ENCODE measurements around the gene BMPER. TPM values are rescaled to one million over a fixed set of nuclear protein-coding genes. Genes with fewer than 3 reads are reported as not detected.

Gene BMPER
- 10 to 100 TPM in 3 of 8 experiments, 1 to 10 TPM in 3, under 1 TPM in 2; 0.25 to 39.1 (median 2.4) TPM for total RNA-seq

DNA sequence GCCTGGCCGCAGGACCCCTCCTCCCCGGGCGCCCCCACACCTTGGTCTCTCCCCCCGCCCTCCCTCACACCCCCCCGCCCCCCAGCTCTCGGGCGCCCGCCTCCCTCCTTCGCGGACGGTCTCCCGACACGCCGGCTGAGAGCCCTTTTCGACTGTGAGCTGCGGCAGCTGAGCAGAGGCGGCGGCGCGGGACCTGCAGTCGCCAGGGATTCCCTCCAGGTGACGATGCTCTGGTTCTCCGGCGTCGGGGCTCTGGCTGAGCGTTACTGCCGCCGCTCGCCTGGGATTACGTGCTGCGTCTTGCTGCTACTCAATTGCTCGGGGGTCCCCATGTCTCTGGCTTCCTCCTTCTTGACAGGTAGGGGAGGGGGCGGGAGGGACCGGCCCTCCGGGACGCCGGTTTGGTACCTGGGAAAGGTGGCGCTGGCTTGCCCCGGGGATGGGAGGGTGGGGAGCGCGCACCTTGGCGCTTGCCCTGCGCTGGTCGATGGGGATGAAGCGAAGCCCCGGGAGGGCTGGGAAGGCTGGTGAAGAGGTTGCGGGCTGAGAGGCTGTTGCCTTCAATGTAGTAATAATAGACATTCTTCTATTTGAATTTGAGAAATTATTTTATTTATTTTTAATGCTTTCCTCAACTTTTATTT lies at the start of gene BMPER:
TSS of gene BMPER (plus strand) at position 151 of the 644 bp plus-strand sequence. CDS start at position 226, 75 bp downstream.
- Histone ChIP-seq H3K4me1 (replicated peaks in 1 of 2) (peaks cover 0 to 2% of the 10 kb centered on the region in 2 donors), H3K27ac (peak within 1 kb of the TSS in 1 of 2 donors; percentile 29), H3K4me3 (peak within 1 kb of the TSS; percentile 60 to 89 (median 73))
- ATAC-seq (replicated peaks in 6 of 8) = peak; percentile 6 to 72 (median 64)
- in situ Hi-C loops (cut with MboI; ENCODE audit: low pct_unique_long_range_greater_than_20kb in 2 of 9, low sequenced_read_pairs in 9 of 9, unreplicated experiment in 9 of 9) = loop anchor here in 2 of 9 experiments (25.0 kb wide), 2 partner anchors 143 to 443 kb away; no protein-coding TSS in a partner anchor
- 0 to 50% (median 20%) methylated on average over 1 to 2 of the region's 47 CpGs; no CpG with 5 or more reads in 6 of the 10 experiments for WGBS, 10 experiments

DNA sequence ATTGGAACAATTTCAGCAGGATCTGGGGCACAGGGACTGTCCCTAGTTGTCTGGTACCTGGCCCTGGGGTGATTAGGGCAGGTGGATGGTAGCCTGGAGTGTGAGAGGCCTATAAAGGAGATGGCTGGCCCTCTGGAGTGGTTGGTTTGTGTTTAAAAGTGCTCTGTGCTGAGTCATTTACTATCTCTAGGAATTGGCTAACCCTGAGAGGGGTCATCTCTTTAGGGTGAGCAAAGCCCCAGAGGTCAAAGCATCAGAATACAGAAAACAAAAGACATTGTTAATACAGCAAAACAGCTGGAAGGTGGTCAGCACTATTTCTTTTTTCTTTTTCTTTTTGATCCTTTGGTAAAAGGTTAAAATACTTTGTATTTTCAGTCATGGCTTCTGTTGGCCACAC lies 43.4 kb upstream of the BMPER start:
- H3K4me1 ChIP-seq (replicated peaks in 1 of 2) = no peaks in the 10 kb centered on the region
- in situ Hi-C loops (cut with MboI; ENCODE audit: low pct_unique_long_range_greater_than_20kb in 2 of 9, low sequenced_read_pairs in 9 of 9, unreplicated experiment in 9 of 9) = no loop called here

DNA sequence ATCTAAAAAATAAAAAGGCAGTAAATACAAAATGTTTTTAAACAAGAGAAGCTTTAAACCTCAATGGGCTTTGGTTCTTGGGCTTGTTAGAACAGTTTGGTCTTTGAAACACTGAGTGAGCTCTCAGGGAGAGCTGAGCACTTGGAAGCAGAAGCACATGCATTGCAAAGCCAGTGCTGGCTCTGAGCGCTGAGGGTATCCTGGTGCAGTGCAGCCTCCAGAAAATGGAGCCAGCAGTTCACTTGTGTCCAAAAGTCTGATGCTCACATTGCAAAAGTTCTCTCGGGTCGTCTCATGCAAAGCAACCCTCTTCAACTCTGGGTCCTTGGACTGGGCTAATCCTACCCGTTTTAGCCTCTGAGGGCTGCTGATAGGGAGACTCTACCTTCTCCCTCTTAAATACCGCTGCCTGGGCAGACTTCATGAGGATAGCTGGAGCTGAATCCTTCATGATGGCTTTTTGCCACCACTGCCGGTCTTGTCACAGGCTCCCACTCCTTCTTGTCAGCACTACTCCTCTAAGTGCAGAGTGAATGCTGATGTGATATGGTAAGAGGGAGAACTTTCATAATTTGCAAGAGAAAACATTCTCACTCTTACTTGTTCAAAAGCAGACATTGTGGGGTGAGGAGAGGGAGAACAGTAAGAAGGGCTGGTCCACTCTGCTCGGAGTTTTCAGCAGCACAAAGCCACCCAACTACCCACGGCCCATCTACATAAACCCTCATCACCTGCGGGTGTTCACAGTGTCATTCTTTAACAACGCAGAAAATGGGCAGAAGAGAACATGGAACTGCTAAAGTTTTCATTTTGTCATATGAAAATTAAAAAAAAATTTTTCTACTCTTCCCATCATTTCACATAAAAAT lies 42.2 kb upstream of the BMPER start:
- ATAC-seq (replicated peaks in 6 of 8) = no peak
- no peak overlapping the region for H3K4me3 ChIP-seq
- H3K27ac ChIP-seq = no peak overlapping the region
- WGBS, 10 experiments = 29 to 97% (median 82%) methylated on average over 2 to 10 of the region's 10 CpGs; no CpG with 5 or more reads in 2 of the 10 experiments
- in situ Hi-C loops (cut with MboI; ENCODE audit: low pct_unique_long_range_greater_than_20kb in 2 of 9, low sequenced_read_pairs in 9 of 9, unreplicated experiment in 9 of 9) = no loop called here
- H3K4me1 ChIP-seq (replicated peaks in 1 of 2) = no peaks in the 10 kb centered on the region

More for the DNA sequence above, 43.4 kb upstream of the BMPER start:
- Histone ChIP-seq H3K27ac (no peak overlapping the region), H3K4me3 (no peak overlapping the region)
- no peak for ATAC-seq (replicated peaks in 6 of 8)

DNA sequence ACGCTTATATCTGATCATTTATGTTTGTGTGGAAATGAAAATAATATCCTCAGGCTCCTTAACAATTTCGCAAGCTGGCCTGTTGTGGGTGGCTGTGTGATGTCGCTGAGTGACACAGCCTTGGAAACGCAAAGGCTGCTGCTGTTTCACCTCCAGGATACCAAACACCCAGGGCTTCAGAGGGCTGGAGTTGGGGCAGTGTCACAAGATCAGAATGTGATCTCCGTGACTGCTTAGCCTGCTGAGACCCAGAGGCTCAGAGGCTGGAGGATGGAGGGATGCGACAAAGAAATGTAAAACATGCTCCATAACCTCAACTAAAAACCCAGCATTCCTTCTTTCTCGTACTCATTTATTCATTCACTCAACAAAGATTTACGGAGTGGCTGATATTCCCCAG lies 37.2 kb upstream of the BMPER start:
- Histone ChIP-seq H3K4me3 (no peak overlapping the region), H3K27ac (no peak overlapping the region), H3K4me1 (replicated peaks in 1 of 2) (no peaks in the 10 kb centered on the region)
- 44 to 100% (median 93%) methylated on average over 1 to 7 of the region's 8 CpGs; no CpG with 5 or more reads in 1 of the 10 experiments for WGBS, 10 experiments
- peak in 1 of 8 experiments; percentile 31 for ATAC-seq (replicated peaks in 6 of 8)
- in situ Hi-C loops (cut with MboI; ENCODE audit: low pct_unique_long_range_greater_than_20kb in 2 of 9, low sequenced_read_pairs in 9 of 9, unreplicated experiment in 9 of 9) = no loop called here

DNA sequence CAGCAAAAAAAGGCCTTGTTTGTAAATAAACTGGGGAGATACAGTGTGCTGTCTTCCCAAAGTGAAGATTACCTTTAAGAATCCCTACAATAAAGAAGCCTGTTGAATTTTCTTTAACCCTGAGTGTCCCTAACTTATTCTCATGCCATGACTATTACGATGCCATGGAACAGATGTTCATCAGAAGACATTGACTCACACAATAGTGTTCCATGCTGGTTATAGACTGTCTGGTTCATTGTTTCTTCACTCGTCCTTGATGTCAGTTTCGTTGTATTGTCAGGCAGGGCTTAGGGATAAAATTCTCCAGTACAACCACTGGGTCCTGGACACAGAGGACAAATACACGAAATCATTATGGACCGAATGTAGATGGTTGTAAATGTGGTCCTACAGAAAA lies 36.2 kb upstream of the BMPER start:
- Histone ChIP-seq H3K4me3 (no peak overlapping the region), H3K27ac (no peak overlapping the region), H3K4me1 (replicated peaks in 1 of 2) (no peaks in the 10 kb centered on the region)
- in situ Hi-C loops (cut with MboI; ENCODE audit: low pct_unique_long_range_greater_than_20kb in 2 of 9, low sequenced_read_pairs in 9 of 9, unreplicated experiment in 9 of 9) = no loop called here
- WGBS, 10 experiments = 77 to 100% (median 91%) methylated on average over 1 to 5 of the region's 5 CpGs; no CpG with 5 or more reads in 2 of the 10 experiments
- ATAC-seq (replicated peaks in 6 of 8) = no peak

DNA sequence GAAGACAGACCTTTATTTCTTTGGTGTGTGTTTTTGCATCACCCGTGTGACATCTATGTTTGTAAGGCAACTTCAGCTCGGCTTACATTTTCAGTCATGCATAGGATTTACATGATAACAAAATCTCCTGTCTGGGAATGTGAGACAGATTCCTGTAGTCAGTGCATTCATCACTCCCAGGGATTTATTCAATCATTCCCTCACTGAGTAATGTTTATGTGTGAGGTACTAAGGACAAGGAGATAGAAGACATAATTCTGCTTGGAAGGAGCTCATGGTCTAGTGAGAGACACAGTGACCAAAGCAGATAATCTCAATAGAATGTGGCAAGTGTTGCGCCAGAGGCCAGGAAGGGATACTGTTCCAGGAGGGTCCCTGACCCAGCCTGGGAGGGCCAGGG lies 35.2 kb upstream of the BMPER start:
- Histone ChIP-seq H3K27ac (no peak overlapping the region), H3K4me3 (no peak overlapping the region), H3K4me1 (replicated peaks in 1 of 2) (no peaks in the 10 kb centered on the region)
- in situ Hi-C loops (cut with MboI; ENCODE audit: low pct_unique_long_range_greater_than_20kb in 2 of 9, low sequenced_read_pairs in 9 of 9, unreplicated experiment in 9 of 9) = no loop called here
- ATAC-seq (replicated peaks in 6 of 8) = no peak
- 33 to 100% (median 78%) methylated on average over 1 to 3 of the region's 3 CpGs; no CpG with 5 or more reads in 4 of the 10 experiments for WGBS, 10 experiments

DNA sequence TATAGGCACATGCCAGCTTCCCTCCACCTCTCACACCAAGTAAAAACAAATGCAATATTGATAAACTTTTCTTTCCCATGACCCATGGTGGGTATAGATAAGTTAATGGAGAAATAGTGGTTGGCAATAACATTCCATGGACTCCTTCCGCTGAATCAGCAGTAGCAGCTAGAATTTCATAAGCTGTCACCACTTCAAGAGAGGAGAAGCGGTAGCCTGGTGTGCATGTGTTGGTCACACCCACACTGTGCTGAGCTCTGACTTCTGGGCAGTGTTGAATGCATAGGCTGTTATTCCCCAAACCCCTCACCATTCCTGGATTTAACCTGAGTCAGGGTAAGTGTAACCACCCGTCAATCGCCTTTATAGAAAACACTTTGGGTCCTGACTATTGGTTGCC lies 32.5 kb upstream of the BMPER start:
- in situ Hi-C loops (cut with MboI; ENCODE audit: low pct_unique_long_range_greater_than_20kb in 2 of 9, low sequenced_read_pairs in 9 of 9, unreplicated experiment in 9 of 9) = no loop called here
- no peak overlapping the region for H3K27ac ChIP-seq
- 20 to 100% (median 76%) methylated on average over 1 to 4 of the region's 4 CpGs; no CpG with 5 or more reads in 2 of the 10 experiments for WGBS, 10 experiments
- H3K4me3 ChIP-seq = no peak overlapping the region
- ATAC-seq (replicated peaks in 6 of 8) = peak in 3 of 8 experiments; percentile 74 to 89 (median 81)
- H3K4me1 ChIP-seq (replicated peaks in 1 of 2) = no peaks in the 10 kb centered on the region

DNA sequence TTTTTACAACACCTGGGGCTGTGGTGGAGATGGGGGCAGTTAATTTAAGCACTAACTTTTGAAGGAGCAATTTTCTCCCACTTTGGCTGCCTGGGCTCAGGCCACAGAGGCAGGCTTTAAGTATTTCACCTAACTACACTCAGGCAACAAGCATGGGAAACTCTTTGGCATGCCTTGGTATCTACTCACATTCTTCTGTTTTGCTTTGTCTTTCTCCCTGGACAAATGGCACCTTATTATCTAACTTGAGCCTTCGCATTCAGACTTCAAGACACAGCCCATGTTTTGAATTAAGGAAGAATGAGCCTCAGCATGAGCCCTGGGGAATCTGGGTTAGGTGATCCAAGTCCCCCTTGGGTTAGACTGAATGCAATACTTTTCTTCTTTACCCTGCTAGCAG lies 31.8 kb upstream of the BMPER start:
- Histone ChIP-seq H3K27ac (no peak overlapping the region), H3K4me1 (replicated peaks in 1 of 2) (no peaks in the 10 kb centered on the region), H3K4me3 (no peak overlapping the region)
- peak in 1 of 8 experiments; percentile 36 for ATAC-seq (replicated peaks in 6 of 8)
- WGBS, 10 experiments = 75 to 100% (median 78%) methylated on average over 1 of the region's 1 CpG; no CpG with 5 or more reads in 6 of the 10 experiments
- in situ Hi-C loops (cut with MboI; ENCODE audit: low pct_unique_long_range_greater_than_20kb in 2 of 9, low sequenced_read_pairs in 9 of 9, unreplicated experiment in 9 of 9) = no loop called here

DNA sequence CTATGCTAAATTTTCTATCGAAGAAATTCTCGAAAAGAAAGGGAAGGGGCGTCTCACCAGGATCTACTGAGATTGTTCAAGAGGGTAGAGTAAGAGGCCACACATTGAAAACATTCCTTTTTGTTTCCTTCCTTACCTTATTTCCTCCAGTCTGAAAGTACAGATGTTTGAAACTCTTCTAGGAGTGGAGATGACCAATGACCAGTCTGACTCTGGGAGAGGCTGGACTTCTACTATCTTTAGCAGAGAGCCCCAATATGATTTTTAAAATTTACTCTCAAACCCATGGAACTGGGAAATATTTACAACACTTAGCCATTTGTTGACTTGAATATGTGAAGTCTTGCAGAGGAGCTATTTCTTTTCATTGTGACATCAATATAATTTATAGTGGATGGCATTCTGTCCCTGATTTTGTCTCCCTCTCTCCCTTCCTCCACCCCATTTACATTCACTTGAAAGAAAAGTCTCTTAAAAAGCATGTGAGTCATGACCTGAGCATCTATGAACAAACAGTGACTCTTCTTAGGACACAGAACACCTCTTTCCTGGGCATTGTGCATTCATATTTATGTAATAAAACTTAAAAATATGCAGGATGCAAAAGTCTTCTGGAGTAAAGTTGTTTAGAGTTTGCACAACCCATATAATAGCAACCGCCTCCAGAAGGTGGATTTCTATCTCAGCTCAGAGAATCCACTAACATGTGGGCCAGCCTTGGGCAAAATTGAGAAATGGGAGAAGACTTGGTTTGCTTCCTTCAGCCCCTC lies 31.2 kb upstream of the BMPER start:
- in situ Hi-C loops (cut with MboI; ENCODE audit: low pct_unique_long_range_greater_than_20kb in 2 of 9, low sequenced_read_pairs in 9 of 9, unreplicated experiment in 9 of 9) = no loop called here
- Histone ChIP-seq H3K4me3 (no peak overlapping the region), H3K27ac (no peak overlapping the region), H3K4me1 (replicated peaks in 1 of 2) (no peaks in the 10 kb centered on the region)
- peak in 3 of 8 experiments; percentile 78 to 82 (median 79) for ATAC-seq (replicated peaks in 6 of 8)
- WGBS, 10 experiments = 0 to 90% (median 77%) methylated on average over 1 to 4 of the region's 4 CpGs; no CpG with 5 or more reads in 2 of the 10 experiments

DNA sequence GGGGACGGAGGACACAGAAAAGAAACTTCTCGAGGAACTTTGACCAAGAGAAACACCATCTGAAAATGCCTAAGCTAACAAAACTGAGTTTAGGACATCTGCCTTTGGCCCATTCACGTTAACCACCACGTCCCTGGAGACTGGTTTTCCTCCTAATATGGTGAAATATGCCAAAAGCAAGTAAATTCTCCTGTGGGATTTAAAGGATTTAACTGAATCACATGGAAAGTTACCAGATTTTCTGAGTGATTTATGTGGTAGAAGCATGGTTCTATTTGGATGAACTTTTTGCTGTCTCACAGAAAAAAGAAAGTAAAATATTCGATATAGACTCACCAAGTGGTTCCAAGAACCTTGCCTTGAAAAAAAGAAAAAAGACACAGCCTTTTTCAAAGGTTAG lies 30.4 kb upstream of the BMPER start:
- no peak overlapping the region for H3K27ac ChIP-seq
- 4 to 100% (median 86%) methylated on average over 1 to 5 of the region's 5 CpGs for WGBS, 10 experiments
- in situ Hi-C loops (cut with MboI; ENCODE audit: low pct_unique_long_range_greater_than_20kb in 2 of 9, low sequenced_read_pairs in 9 of 9, unreplicated experiment in 9 of 9) = no loop called here
- no peak overlapping the region for H3K4me3 ChIP-seq
- peak in 1 of 8 experiments; percentile 7 for ATAC-seq (replicated peaks in 6 of 8)
- H3K4me1 ChIP-seq (replicated peaks in 1 of 2) = no peaks in the 10 kb centered on the region

DNA sequence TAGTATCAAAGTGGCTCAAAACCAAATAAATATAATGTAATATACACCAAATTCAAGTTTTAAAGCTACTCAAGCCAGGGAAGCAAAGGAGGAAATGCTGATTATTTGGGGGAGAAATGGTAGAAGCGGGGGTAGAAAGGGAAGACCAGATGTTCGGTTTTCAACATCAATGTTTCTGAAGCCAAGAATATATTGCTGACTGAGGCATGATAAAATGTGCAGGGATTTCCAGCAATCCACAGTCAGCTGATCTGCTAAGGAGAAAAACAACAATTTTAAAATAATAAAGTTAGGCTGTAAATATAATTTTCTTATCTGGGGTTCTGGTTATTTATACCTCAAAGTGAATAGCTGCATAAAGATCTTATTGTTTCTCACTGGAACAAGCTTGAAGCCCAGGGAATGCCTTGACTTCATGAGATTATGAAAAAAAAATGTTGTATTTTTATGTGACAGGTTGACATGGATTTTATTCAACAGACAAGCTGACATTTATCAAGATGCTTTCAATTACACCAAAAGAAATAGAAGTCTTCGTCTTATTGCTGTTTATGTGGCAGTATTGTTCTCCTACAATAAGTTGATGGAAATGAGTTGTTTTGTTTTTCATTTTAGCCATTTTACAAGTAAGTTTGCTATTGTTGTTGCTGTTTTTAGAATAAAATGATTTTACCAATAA lies 28.6 kb upstream of the BMPER start:
- 0 to 100% (median 80%) methylated on average over 1 to 3 of the region's 3 CpGs for WGBS, 10 experiments
- H3K4me3 ChIP-seq = no peak overlapping the region
- ATAC-seq (replicated peaks in 6 of 8) = no peak
- no peak overlapping the region for H3K27ac ChIP-seq
- H3K4me1 ChIP-seq (replicated peaks in 1 of 2) = no peaks in the 10 kb centered on the region
- in situ Hi-C loops (cut with MboI; ENCODE audit: low pct_unique_long_range_greater_than_20kb in 2 of 9, low sequenced_read_pairs in 9 of 9, unreplicated experiment in 9 of 9) = no loop called here

DNA sequence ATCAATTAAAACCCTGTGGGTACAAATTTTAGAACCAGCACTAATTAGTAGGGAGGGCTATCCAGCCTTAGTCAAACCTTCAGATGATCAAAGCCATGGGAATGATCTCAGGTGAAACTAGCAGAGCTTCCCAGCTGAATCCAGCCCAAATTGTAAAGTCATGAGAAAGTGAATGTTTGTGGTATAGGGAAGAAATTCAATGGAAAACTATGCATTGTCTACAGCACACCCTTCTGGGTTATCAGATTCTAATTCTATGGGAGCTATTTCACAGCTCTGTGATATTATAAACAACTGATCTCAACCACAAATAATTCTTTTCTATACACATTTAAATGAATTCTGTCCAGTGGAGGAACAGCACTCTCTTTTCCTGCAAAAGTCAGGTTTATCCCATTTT lies 24.6 kb upstream of the BMPER start:
- no peak overlapping the region for H3K27ac ChIP-seq
- H3K4me3 ChIP-seq = no peak overlapping the region
- no peak for ATAC-seq (replicated peaks in 6 of 8)
- in situ Hi-C loops (cut with MboI; ENCODE audit: low pct_unique_long_range_greater_than_20kb in 2 of 9, low sequenced_read_pairs in 9 of 9, unreplicated experiment in 9 of 9) = no loop called here
- H3K4me1 ChIP-seq (replicated peaks in 1 of 2) = peaks cover 4 to 10% of the 10 kb centered on the region in 2 donors

Data from motor neuron (in vitro differentiated cells).